Mucosa of descending colon (tissue), 3 donors: Measurements from ENCODE around the gene IRAK1. TPM values are rescaled to one million over a fixed set of nuclear protein-coding genes. Genes with fewer than 3 reads are reported as not detected.

Experiments
- ATAC-seq: fragments of 200-7000 bp; cut with Tn5 transposase; one replicate; pipeline ENCODE4 v1.9.1; 2020; ENCODE audit warnings: mild to moderate bottlenecking, moderate library complexity
- DNase-seq, 3 donors: peaks; one replicate each; pipeline ENCODE4 v3.0.0-alpha.2; 2020
- H3K36me3 ChIP-seq: fragments of 200-600 bp; one replicate; pipeline ENCODE4 v1.8.0; 2021; ENCODE audit warnings: low read depth, mild to moderate bottlenecking
- H3K4me1 ChIP-seq: fragments of 200-600 bp; one replicate; pipeline ENCODE4 v1.8.0; 2021; ENCODE audit warnings: low read depth, mild to moderate bottlenecking
- H3K4me3 ChIP-seq: fragments of 200-600 bp; one replicate; pipeline ENCODE4 v1.8.0; 2021; ENCODE audit warnings: mild to moderate bottlenecking
- H3K9me3 ChIP-seq: fragments of 200-600 bp; one replicate; pipeline ENCODE4 v1.8.0; 2021; ENCODE audit warnings: mild to moderate bottlenecking
- intact Hi-C, 2 donors: fragments of 100-400 bp; cut with DNase I in 1 of 2; cut with micrococcal nuclease in 1 of 2; formaldehyde crosslinking; loops; one replicate each; pipeline versions ENCODE4 v1.11.0 to v1.11.1; 2022; cut with DNase I, micrococcal nuclease
- total RNA-seq, 3 donors: library from RNA; stranded (reverse); fragmentation: NEBNext Ultra II Directional in 2 of 3; extraction: Animal tissue kit (Norgen Biotek cat#: 25700) in 2 of 3; gene quantifications; one replicate each; pipeline versions ENCODE4 v1.2.1 to v1.2.4, GENCODE V29; 2021 to 2023
- TF ChIP-seq, protein P1 (sequence below): fragments of 200-600 bp; IDR thresholded peaks from one replicate; pipeline ENCODE4 v1.8.0; 2022; ENCODE audit warnings: antibody characterized with exemption, mild to moderate bottlenecking
- donor health status: DM: no; HTN: no; CAD: no; lungs with moderate emphysema.
- donor health status: DM: no; HTN: no; CAD: no.
- donor health status: DM: no; HTN: yes; CAD: no.

The IRAK1 gene
- total RNA-seq, 3 donors from 2014 or later, result 66.5 to 96.0 (median 85.2) TPM

DNA sequence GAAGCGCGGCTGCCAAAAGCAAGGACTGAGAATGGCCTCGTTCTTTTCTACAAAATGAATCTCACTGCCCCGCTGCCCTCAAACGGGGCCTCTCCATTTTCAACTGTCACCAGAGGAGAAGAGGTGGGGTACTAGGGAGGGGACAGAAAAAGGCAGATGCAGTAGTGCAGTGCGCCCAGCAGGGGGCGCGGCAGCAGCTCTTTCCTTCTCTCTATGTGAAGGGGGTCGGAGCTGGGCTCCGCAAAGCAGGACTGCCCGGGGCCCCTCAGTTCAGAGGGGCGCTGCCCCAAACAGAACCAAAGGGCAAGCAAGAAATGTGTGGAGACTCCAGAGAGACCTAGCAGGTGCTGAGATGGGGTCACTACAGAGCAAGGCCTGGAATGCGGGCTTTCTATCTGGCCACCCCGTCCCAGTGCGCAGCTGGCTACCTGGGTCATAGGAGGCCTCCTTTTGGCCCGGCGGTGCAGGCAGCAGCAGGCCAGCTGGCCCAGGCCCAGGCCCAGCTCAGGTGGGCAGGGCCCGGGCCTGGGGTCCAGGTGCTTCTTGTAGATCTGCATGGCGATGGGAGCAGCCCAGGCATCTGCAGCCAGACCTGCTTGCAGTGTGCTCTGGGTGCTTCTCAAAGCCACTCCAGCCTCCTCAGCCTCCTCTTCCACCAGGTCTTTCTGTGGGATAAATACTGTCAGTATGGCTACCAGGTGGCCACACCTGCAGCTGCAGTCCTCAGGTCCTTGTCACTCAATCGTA is 5.9 kb downstream of the IRAK1 start:
- Histone ChIP-seq H3K4me1 (no peaks in the 10 kb centered on the region), H3K9me3 (no peaks in the 10 kb centered on the region), H3K36me3 (no peaks in the 10 kb centered on the region), H3K4me3 (no peak overlapping the region)
- DNase-seq (no peak), ATAC-seq (peak; percentile 71)
- intact Hi-C loops, result no loop called here
- TF ChIP-seq, protein P1, sequence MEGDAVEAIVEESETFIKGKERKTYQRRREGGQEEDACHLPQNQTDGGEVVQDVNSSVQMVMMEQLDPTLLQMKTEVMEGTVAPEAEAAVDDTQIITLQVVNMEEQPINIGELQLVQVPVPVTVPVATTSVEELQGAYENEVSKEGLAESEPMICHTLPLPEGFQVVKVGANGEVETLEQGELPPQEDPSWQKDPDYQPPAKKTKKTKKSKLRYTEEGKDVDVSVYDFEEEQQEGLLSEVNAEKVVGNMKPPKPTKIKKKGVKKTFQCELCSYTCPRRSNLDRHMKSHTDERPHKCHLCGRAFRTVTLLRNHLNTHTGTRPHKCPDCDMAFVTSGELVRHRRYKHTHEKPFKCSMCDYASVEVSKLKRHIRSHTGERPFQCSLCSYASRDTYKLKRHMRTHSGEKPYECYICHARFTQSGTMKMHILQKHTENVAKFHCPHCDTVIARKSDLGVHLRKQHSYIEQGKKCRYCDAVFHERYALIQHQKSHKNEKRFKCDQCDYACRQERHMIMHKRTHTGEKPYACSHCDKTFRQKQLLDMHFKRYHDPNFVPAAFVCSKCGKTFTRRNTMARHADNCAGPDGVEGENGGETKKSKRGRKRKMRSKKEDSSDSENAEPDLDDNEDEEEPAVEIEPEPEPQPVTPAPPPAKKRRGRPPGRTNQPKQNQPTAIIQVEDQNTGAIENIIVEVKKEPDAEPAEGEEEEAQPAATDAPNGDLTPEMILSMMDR, result peak; percentile 65

DNA sequence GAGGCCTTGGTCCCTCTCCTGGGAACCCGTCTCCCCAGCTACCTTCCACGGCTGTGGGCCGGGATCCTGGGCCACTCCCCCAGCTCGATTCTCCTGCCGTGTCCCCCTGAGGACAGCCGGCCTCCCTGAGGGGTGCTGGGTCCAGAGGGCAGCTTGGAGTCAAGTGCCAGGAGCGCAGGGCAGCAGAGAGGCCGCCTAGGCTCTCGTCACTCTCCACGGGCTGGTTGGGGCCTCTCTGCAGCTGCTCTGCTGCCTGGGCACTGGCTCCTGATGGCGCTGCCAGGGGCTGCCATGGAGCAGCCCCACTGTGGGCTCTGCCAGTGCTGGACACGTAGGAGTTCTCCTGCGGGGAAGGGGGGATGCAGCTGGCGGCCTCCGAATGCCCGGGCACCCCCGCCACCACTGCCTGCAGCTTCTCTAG is 6.7 kb downstream of the IRAK1 start:
- Histone ChIP-seq H3K36me3 (no peaks in the 10 kb centered on the region), H3K4me3 (no peak overlapping the region), H3K4me1 (no peaks in the 10 kb centered on the region), H3K9me3 (no peaks in the 10 kb centered on the region)
- intact Hi-C loops, result no loop called here
- ATAC-seq (no peak), DNase-seq (no peak)
- TF ChIP-seq, protein P1, result no peak

DNA sequence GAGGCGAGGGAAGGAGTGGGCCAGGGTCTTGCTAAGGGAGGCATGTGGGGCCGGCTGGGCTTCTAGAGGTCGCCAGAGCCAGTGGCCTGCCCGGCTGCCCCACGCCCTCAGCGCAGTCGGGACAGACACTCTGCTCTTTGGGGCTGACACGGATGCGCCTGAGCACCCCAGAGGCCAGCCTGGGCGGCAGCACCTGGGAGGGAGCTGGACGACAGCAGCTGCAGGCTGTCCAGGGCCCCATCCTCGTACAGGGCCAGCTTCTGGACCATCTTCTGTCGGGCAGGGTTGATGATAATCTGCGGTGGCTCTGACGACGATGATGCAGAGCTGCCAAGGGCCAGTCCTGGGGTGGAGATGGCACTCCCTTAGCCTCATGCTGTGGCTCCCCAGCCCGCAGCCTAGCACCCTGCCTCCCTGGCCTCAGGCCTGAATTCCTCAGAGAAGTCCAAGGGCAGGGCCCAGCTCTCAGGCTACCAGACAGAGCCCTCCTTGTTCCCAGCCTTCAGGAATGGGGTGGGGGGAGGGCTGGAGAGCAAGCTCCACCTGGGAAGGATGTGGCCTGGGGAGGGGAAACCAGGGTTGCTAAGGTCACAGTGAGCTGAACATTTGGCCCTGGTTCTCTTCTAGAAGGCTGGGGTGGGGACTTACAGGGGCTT is 7.2 kb downstream of the IRAK1 start:
- H3K9me3 ChIP-seq, result no peaks in the 10 kb centered on the region
- TF ChIP-seq, protein P1, result no peak
- no peaks in the 10 kb centered on the region for H3K36me3 ChIP-seq
- no peak overlapping the region for H3K4me3 ChIP-seq
- DNase-seq (no peak), ATAC-seq (no peak)
- H3K4me1 ChIP-seq, result no peaks in the 10 kb centered on the region
- intact Hi-C loops, result no loop called here

DNA sequence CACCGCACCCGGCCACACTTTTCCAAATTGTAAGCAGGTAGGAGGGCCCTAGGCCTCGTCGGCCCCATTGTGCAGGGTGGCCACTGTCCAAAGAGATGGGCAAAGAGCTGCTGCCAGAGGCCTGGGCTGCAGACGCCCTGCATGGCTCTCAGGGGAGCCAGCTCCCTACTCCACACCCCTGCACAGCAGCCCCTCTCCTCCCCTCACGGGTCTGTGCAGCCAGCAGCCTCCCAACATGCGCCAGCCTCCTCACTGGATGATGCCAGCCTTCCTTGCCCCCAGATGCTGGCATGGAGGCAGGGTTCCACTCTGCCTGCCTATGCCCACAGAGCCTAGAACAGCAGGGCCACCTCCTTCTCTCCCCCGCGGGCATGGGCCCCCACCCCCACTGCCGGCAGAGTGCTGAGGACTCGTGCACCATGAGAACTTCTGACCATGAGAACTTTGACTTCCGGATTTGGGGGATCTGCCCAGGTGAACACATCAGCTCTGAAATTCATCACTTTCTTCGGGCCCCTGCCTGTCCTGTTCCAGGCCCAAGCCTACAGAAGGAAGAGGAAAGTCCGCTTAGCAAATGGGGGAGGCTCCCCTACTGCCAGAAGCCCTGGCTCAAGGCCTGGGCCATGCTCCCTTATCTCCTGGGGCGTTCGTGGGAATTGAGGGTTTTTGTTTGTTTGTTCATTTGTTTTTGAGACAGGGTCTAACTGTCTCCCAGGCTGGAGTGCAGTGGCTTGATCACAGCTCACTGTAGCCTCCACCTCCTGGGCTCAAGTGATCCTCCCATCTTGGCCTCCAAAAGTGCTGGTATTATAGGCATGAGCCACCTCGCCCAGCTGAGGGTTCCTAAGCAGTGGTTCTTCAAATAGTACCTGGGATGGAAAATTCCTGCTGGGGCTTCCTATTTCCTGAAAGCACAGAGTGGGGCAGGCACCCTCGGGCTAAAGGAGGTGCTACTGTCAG is 8.0 kb downstream of the IRAK1 start:
- no peak for ATAC-seq
- H3K36me3 ChIP-seq, result no peaks in the 10 kb centered on the region

More for the DNA sequence above, 8.0 kb downstream of the IRAK1 start:
- no peak for DNase-seq
- intact Hi-C loops, result no loop called here
- Histone ChIP-seq H3K9me3 (no peaks in the 10 kb centered on the region), H3K4me3 (no peak overlapping the region), H3K4me1 (no peaks in the 10 kb centered on the region)
- TF ChIP-seq, protein P1, result no peak
